ENCODE results near the gene LRP1B. TPM values are rescaled to one million over a fixed set of nuclear protein-coding genes. Genes with fewer than 3 reads are reported as not detected.

The LRP1B gene
- total RNA-seq, 1 donor from 2014 or later, result 0.12 TPM

DNA sequence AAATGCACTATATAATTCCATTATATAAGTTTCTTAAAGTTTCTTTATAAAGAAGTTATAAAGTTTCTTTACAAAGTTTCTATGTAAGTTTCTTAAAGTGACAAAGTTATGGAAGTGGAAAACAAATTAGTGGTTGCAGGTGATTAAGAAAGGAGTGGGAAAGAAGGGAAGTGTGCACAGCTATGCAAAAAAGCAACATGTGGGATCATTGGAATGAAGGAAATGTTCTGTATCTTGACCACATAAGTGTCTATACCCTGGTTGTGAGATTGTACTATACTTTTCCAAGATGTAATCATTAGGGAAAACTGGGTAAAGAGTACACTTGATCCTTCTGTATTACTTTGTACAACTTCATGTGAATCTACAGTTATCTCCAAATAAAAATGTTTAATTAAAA is 1541.1 kb downstream of the LRP1B start:
- H3K4me3 ChIP-seq (ENCODE audit: low read depth, low read length), result no peak overlapping the region
- no peak for DNase-seq (ENCODE audit: low read depth)
- TF ChIP-seq, protein P1, sequence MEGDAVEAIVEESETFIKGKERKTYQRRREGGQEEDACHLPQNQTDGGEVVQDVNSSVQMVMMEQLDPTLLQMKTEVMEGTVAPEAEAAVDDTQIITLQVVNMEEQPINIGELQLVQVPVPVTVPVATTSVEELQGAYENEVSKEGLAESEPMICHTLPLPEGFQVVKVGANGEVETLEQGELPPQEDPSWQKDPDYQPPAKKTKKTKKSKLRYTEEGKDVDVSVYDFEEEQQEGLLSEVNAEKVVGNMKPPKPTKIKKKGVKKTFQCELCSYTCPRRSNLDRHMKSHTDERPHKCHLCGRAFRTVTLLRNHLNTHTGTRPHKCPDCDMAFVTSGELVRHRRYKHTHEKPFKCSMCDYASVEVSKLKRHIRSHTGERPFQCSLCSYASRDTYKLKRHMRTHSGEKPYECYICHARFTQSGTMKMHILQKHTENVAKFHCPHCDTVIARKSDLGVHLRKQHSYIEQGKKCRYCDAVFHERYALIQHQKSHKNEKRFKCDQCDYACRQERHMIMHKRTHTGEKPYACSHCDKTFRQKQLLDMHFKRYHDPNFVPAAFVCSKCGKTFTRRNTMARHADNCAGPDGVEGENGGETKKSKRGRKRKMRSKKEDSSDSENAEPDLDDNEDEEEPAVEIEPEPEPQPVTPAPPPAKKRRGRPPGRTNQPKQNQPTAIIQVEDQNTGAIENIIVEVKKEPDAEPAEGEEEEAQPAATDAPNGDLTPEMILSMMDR (conservative IDR thresholded peaks at IDR 0.05; ENCODE audit: low read depth, low read length), result no peak

DNA sequence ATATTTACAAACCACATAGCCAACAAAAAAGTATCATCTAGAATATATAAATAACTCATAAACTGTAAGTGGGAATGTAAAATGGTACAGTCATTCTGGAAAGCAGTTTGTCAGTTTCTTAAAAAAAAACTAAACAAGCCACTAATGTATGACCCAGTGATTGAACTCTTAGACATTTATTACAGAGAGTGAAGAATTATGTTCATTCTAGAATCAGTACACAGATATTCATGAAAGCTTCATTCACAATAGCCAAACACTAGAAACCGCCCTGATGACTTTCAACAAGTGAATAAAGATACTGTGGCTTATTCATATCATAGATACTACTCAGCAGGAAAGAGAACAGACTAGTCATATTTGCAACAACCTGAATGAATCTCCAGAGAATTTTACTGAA is 1541.5 kb downstream of the LRP1B start:
- no peak for DNase-seq (ENCODE audit: low read depth)
- no peak overlapping the region for H3K4me3 ChIP-seq (ENCODE audit: low read depth, low read length)
- TF ChIP-seq, protein P1 (conservative IDR thresholded peaks at IDR 0.05; ENCODE audit: low read depth, low read length), result no peak

DNA sequence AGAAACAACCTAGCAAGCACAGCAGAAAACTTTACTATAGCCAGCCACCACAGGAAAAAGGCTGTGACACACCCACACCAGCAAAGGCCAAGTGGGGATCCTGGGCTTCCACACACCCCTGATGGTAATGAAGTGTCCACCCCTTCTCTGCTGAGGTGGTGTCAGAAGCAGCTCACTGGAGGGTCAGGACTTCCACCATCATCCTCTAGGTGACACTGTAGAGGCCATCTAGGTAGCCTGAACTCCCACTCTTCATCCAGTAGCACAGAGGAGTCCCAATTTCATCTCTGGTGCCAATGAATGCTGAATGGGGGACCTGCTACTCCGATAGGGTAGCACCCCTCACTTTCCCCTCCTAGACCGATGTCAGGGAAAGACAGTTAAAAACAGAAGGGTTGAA is 1544.4 kb downstream of the LRP1B start:
- TF ChIP-seq, protein P1 (conservative IDR thresholded peaks at IDR 0.05; ENCODE audit: low read depth, low read length), result peak; percentile 72
- no peak for DNase-seq (ENCODE audit: low read depth)
- no peak overlapping the region for H3K4me3 ChIP-seq (ENCODE audit: low read depth, low read length)

DNA sequence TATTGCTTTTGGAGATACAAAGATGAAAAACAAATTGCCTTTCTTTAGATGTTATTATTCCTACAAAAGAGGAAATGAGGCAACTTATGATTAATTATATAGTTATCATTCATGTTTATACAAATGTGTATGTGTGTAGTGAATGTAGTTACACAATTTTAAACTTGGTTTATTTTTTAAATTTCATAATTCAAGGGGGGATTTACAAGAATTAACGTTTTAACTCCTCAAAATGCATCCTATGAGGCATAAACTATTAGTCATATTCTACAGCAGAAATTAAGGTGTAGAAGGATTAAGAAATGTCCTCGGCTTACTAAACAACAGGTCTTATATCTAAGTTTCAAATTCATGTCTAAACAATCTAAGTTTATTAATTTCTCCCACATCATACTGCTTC is 1545.8 kb downstream of the LRP1B start:
- DNase-seq (ENCODE audit: low read depth), result no peak
- TF ChIP-seq, protein P1 (conservative IDR thresholded peaks at IDR 0.05; ENCODE audit: low read depth, low read length), result no peak
- no peak overlapping the region for H3K4me3 ChIP-seq (ENCODE audit: low read depth, low read length)

DNA sequence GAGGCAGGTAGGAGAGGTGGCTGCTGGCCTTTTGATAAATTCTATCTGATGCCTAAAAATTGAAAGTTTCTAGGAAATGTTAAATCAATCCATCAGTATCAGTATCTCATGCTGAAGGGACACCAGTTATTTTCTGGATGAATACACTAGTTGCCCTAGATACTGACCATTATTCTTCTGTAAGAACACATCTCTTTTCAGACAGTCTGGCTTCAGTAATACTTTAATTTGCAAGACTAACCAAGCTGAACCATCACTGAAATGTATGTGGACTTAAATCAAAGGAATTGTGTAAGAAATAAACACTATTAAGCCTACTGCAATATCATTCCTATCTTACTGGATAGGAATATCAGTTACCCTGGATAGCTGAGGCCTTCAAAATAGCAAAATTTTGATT is 1546.3 kb downstream of the LRP1B start:
- no peak overlapping the region for H3K4me3 ChIP-seq (ENCODE audit: low read depth, low read length)
- DNase-seq (ENCODE audit: low read depth), result no peak
- TF ChIP-seq, protein P1 (conservative IDR thresholded peaks at IDR 0.05; ENCODE audit: low read depth, low read length), result no peak

DNA sequence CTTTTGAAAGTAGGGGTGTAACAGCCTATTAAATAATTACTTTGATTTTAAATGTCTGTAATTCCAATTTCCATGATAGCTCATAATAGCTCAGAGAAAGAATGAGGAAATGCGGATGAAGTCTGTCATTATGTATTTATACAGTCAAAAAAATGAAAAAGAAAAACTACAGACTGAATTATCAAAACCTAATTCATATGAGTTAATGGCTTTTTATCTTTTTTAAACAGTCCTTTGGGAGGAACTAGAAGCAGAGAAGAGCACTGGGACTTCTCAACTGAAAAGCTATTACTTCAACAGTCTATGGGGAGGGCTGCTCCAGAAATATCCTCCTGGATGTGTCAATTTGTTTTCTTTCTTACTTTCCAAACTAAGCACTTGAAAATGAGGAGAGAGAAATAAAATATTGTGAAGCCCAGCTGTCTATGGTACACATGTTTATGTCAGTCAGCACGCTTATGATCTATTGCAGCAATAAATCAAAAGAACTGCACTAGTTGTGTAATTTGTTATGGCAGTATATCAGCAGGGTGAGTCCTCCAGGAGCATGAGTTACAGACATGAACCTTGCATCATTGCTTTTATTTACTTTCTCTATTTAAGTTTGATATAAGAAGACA is 1550.2 kb downstream of the LRP1B start:
- no peak overlapping the region for H3K4me3 ChIP-seq (ENCODE audit: low read depth, low read length)
- DNase-seq (ENCODE audit: low read depth), result no peak
- TF ChIP-seq, protein P1 (conservative IDR thresholded peaks at IDR 0.05; ENCODE audit: low read depth, low read length), result no peak

DNA sequence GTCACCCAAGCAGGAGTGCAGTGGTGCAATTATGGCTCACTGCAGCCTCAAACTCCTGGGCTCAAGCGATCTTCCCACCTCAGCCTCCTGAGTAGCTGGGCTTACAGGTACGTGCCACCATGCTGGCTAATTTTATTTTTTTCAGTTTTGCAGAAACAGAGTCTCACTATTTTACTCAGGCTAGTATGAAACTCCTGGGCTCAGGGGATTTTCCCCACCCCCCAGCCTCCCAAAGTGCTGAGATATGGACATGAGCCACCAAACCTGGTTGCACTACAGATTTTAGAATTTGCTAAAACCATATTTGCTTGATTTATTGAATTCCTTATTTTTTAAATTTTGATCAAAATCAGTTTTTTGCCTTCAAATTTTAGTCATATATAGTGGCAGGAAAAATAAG is 1553.4 kb downstream of the LRP1B start:
- TF ChIP-seq, protein P1 (conservative IDR thresholded peaks at IDR 0.05; ENCODE audit: low read depth, low read length), result no peak

More for the DNA sequence above, 1553.4 kb downstream of the LRP1B start:
- DNase-seq (ENCODE audit: low read depth), result no peak
- H3K4me3 ChIP-seq (ENCODE audit: low read depth, low read length), result no peak overlapping the region

All from epithelial cell of proximal tubule (primary cell).